ENCODE measurements around the gene IL24. TPM values are rescaled to one million over a fixed set of nuclear protein-coding genes. Genes with fewer than 3 reads are reported as not detected.

IL24 gene
- polyA plus RNA-seq, 1 of the 3 experiments (the other 2 are of a cell fraction) = 0.03 TPM

DNA sequence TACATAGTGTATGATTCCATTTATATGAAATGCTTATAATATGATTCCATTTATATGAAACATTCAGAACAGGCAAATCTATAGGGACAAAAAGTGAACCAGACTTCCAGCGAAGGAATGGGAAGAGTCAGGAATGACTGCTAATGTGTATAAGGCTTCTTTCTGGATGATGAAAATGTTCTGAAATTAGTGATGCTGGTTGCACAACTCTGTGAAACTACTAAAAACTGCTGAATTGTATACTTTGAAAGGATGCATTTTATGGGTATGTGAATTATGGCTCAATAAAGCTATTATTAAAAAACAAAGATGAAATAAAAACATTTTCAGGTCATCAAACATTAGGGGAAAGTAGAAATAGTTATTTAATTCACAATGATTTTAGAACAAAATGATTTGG lies 14.1 kb upstream of the IL24 start:
- Histone ChIP-seq H3K27me3 (ENCODE audit: insufficient read depth) (peaks cover 5% of the 10 kb centered on the region; the same call in 1 of the 2 replicates), H3K9me2 (no peaks in the 10 kb centered on the region), H3K4me3 (ENCODE audit: low read depth in 2 of 2, low read length in 1 of 2) (no peak overlapping the region), H3K9ac (no peak overlapping the region), H3K9me3 (no peaks in the 10 kb centered on the region; the same call in 1 of the 2 replicates), H3K36me3 (replicated peaks in 1 of 2; ENCODE audit: control insufficient read depth in 1 of 2, insufficient read depth in 2 of 2, low read length in 1 of 2) (no peaks in the 10 kb centered on the region), H2AFZ (ENCODE audit: low read depth) (no peak overlapping the region), H4K20me1 (ENCODE audit: insufficient read depth) (no peaks in the 10 kb centered on the region), H3F3A (replicated peaks; ENCODE audit: insufficient read depth) (no peaks in the 10 kb centered on the region), H3K4me2 (no peak overlapping the region), H3K27ac (ENCODE audit: low read depth in 2 of 2, low read length in 1 of 2) (no peak overlapping the region), H3K4me1 (ENCODE audit: control insufficient read depth in 1 of 2, insufficient read depth in 2 of 2, low read depth in 1 of 2, low read length in 1 of 2) (no peaks in the 10 kb centered on the region), H3K79me2 (ENCODE audit: insufficient read depth) (no peaks in the 10 kb centered on the region)
- 67% methylated on average over 1 of the region's 1 CpG for WGBS (ENCODE audit: low lambda C conversion rate)
- POLR2A ChIA-PET = no interaction called here
- CTCF ChIA-PET = interaction anchor here (0.5 to 2.1 kb wide), 2 partner anchors 29 to 65 kb away, joined by 3 to 13 read pairs; no protein-coding TSS in a partner anchor
- TF ChIP-seq MEF2A (IDR thresholded peaks at IDR 0.05; ENCODE audit: borderline replicate concordance, low read depth) = no peak
- no peak for DNase-seq

DNA sequence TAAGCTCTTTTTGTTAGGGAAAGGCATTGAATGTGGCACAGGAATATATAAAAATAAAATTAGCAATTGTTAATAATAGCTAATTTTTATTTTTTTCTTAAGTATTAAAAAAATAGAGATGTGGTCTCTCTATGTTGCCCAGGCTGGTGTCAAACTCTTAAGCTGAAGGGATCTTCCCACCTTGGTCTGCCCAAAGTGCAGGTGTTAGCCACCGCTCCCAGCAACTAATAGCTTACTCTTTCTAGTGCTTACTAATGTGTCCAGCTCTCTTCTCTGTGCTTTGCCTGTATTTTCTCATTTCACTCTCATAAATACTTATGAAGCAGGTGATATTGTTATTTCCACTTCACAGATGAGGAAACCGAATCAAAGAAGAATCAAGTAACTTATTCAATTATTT lies 13.4 kb upstream of the IL24 start:
- Histone ChIP-seq H3K4me1 (ENCODE audit: control insufficient read depth in 1 of 2, insufficient read depth in 2 of 2, low read depth in 1 of 2, low read length in 1 of 2) (no peaks in the 10 kb centered on the region), H3K9me3 (no peaks in the 10 kb centered on the region; the same call in 1 of the 2 replicates), H3K79me2 (ENCODE audit: insufficient read depth) (no peaks in the 10 kb centered on the region), H3K36me3 (replicated peaks in 1 of 2; ENCODE audit: control insufficient read depth in 1 of 2, insufficient read depth in 2 of 2, low read length in 1 of 2) (no peaks in the 10 kb centered on the region), H3K9me2 (no peaks in the 10 kb centered on the region), H3K27me3 (ENCODE audit: insufficient read depth) (peaks cover 5% of the 10 kb centered on the region; the same call in 1 of the 2 replicates), H3K27ac (ENCODE audit: low read depth in 2 of 2, low read length in 1 of 2) (no peak overlapping the region), H4K20me1 (ENCODE audit: insufficient read depth) (no peaks in the 10 kb centered on the region), H2AFZ (ENCODE audit: low read depth) (no peak overlapping the region), H3F3A (replicated peaks; ENCODE audit: insufficient read depth) (no peaks in the 10 kb centered on the region), H3K4me3 (ENCODE audit: low read depth in 2 of 2, low read length in 1 of 2) (no peak overlapping the region), H3K4me2 (no peak overlapping the region), H3K9ac (no peak overlapping the region)
- 42% methylated on average over 2 of the region's 2 CpGs for WGBS (ENCODE audit: low lambda C conversion rate)
- no peak for DNase-seq
- ChIA-PET POLR2A (no interaction called here), CTCF (interaction anchor here (0.5 to 2.1 kb wide), 2 partner anchors 28 to 66 kb away, joined by 3 to 13 read pairs; no protein-coding TSS in a partner anchor)
- TF ChIP-seq RFX5 (IDR thresholded peaks at IDR 0.05; ENCODE audit: low read length) (no peak), EP300 (IDR thresholded peaks at IDR 0.05; ENCODE audit: borderline replicate concordance in 1 of 2, low read depth in 1 of 2, low read length in 1 of 2) (no peak), GABPA (IDR thresholded peaks at IDR 0.05; ENCODE audit: low read depth) (no peak), FOXM1 (IDR thresholded peaks at IDR 0.05; ENCODE audit: low read depth) (no peak), ELF1 (IDR thresholded peaks at IDR 0.05) (no peak), RCOR1 (IDR thresholded peaks at IDR 0.05; ENCODE audit: low read length) (no peak), GATA2 (CRISPR knock-in tag; IDR thresholded peaks at IDR 0.05) (no peak), MEF2A (IDR thresholded peaks at IDR 0.05; ENCODE audit: borderline replicate concordance, low read depth) (no peak), TEAD4 (IDR thresholded peaks at IDR 0.05; ENCODE audit: borderline replicate concordance, insufficient read depth) (no peak), TAF1 (IDR thresholded peaks at IDR 0.05; ENCODE audit: borderline replicate concordance, low read depth, low read length) (no peak), EZH2phosphoT487 (IDR thresholded peaks at IDR 0.05; ENCODE audit: borderline replicate concordance, low read depth) (no peak)
- TF ChIP-seq, protein P1, sequence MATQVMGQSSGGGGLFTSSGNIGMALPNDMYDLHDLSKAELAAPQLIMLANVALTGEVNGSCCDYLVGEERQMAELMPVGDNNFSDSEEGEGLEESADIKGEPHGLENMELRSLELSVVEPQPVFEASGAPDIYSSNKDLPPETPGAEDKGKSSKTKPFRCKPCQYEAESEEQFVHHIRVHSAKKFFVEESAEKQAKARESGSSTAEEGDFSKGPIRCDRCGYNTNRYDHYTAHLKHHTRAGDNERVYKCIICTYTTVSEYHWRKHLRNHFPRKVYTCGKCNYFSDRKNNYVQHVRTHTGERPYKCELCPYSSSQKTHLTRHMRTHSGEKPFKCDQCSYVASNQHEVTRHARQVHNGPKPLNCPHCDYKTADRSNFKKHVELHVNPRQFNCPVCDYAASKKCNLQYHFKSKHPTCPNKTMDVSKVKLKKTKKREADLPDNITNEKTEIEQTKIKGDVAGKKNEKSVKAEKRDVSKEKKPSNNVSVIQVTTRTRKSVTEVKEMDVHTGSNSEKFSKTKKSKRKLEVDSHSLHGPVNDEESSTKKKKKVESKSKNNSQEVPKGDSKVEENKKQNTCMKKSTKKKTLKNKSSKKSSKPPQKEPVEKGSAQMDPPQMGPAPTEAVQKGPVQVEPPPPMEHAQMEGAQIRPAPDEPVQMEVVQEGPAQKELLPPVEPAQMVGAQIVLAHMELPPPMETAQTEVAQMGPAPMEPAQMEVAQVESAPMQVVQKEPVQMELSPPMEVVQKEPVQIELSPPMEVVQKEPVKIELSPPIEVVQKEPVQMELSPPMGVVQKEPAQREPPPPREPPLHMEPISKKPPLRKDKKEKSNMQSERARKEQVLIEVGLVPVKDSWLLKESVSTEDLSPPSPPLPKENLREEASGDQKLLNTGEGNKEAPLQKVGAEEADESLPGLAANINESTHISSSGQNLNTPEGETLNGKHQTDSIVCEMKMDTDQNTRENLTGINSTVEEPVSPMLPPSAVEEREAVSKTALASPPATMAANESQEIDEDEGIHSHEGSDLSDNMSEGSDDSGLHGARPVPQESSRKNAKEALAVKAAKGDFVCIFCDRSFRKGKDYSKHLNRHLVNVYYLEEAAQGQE (IDR thresholded peaks at IDR 0.05; ENCODE audit: low read depth, low read length) = no peak

All from SK-N-SH (cell line).